HEK293T (cell line): ENCODE measurements around the gene MRPL12.

Experiments
- CTCF ChIA-PET: fragments of 350-600 bp; formaldehyde crosslinking; extraction: SDS; loops from one replicate; lab custom pipeline; 2021; ENCODE audit warnings: antibody characterized with exemption, inconsistent platforms; lab: Yijun Ruan, JAX
- POLR2A ChIA-PET: fragments of 350-600 bp; formaldehyde crosslinking; extraction: SDS; loops from one replicate; lab custom pipeline; 2020; ENCODE audit warnings: antibody characterized with exemption, inconsistent platforms; lab: Yijun Ruan, JAX
- DNase-seq: peaks from one replicate; pipeline ENCODE4 v3.0.0; 2012; ENCODE audit warnings: mixed read lengths; ENCODE audit errors: extremely low spot score
- ARNT ChIP-seq: fragments of 450-650 bp; IDR thresholded peaks from 2 replicates; pipeline ENCODE4 v1.6.1; 2017; ENCODE audit warnings: mild to moderate bottlenecking
- BHLHE40 ChIP-seq: fragments of 450-650 bp; IDR thresholded peaks from 2 replicates; pipeline ENCODE4 v1.6.1; 2016; ENCODE audit warnings: mild to moderate bottlenecking, moderate library complexity, borderline replicate concordance
- CTBP1 ChIP-seq: fragments of 450-650 bp; IDR thresholded peaks from 2 replicates; pipeline ENCODE4 v1.6.1; 2016; ENCODE audit warnings: borderline replicate concordance
- ELF4 ChIP-seq: fragments of 450-650 bp; IDR thresholded peaks from 2 replicates; pipeline ENCODE4 v1.6.1; 2017; ENCODE audit warnings: antibody characterized with exemption
- FOXA1 ChIP-seq: fragments of 450-650 bp; IDR thresholded peaks from 2 replicates; pipeline ENCODE4 v1.6.1; 2016; ENCODE audit warnings: mild to moderate bottlenecking
- FOXK2 ChIP-seq: fragments of 450-650 bp; IDR thresholded peaks from 2 replicates; pipeline ENCODE4 v1.6.1; 2016; ENCODE audit warnings: mild to moderate bottlenecking
- FOXM1 ChIP-seq: fragments of 450-650 bp; IDR thresholded peaks from 2 replicates; pipeline ENCODE4 v1.6.1; 2017; ENCODE audit warnings: mild to moderate bottlenecking, borderline replicate concordance
- HDGF ChIP-seq: fragments of 450-650 bp; IDR thresholded peaks from 2 replicates; pipeline ENCODE4 v1.6.1; 2017; ENCODE audit warnings: antibody characterized with exemption, borderline replicate concordance
- L3MBTL2 ChIP-seq: fragments of 450-650 bp; conservative IDR thresholded peaks from 2 replicates; pipeline ENCODE4 v1.6.1; 2016; ENCODE audit warnings: mild to moderate bottlenecking
- LEF1 ChIP-seq: fragments of 450-650 bp; IDR thresholded peaks from 2 replicates; pipeline ENCODE4 v1.6.1; 2017; ENCODE audit warnings: mild to moderate bottlenecking, borderline replicate concordance
- NFRKB ChIP-seq: fragments of 450-650 bp; IDR thresholded peaks from 2 replicates; pipeline ENCODE4 v1.6.1; 2016; ENCODE audit warnings: mild to moderate bottlenecking, moderate library complexity
- PKNOX1 ChIP-seq: fragments of 450-650 bp; IDR thresholded peaks from 2 replicates; pipeline ENCODE4 v1.6.1; 2016
- SP1 ChIP-seq: fragments of 450-650 bp; IDR thresholded peaks from 2 replicates; pipeline ENCODE4 v1.6.1; 2017
- SUZ12 ChIP-seq: fragments of 450-650 bp; IDR thresholded peaks from 2 replicates; pipeline ENCODE4 v1.6.1; 2016; ENCODE audit warnings: mild to moderate bottlenecking
- TARDBP ChIP-seq: fragments of 450-650 bp; IDR thresholded peaks from 2 replicates; pipeline ENCODE4 v1.6.1; 2016
- ZNF384 ChIP-seq: fragments of 450-650 bp; IDR thresholded peaks from 2 replicates; pipeline ENCODE4 v1.6.1; 2016

The MRPL12 gene

GRCh38 chr17:81694810-81695209 lies 8.4 kb upstream of the MRPL12 start:
- CTCF ChIA-PET, result no interaction called here
- DNase-seq, result no peak
- POLR2A ChIA-PET, result interaction anchor here (2.1 to 2.3 kb wide), 2 partner anchors 10 to 15 kb away, joined by 9 to 24 read pairs; partner anchors contain the start of genes ARL16 and HGS
- no peak for TF ChIP-seq FOXK2
- TF ChIP-seq FOXM1, result no peak
- TF ChIP-seq BHLHE40, result no peak

GRCh38 chr17:81695211-81695610 lies 8.0 kb upstream of the MRPL12 start:
- TF ChIP-seq BHLHE40 (no peak), ELF4 (no peak), FOXA1 (no peak), ZNF384 (no peak), FOXK2 (no peak)
- CTCF ChIA-PET, result no interaction called here
- POLR2A ChIA-PET, result interaction anchor here (2.1 to 2.3 kb wide), 2 partner anchors 11 to 14 kb away, joined by 9 to 24 read pairs; partner anchors contain the start of genes ARL16 and HGS
- DNase-seq, result no peak

- no peak for TF ChIP-seq SP1
- TF ChIP-seq L3MBTL2, result no peak
- no peak for TF ChIP-seq NFRKB
- TF ChIP-seq PKNOX1, result no peak
- no peak for TF ChIP-seq LEF1
- TF ChIP-seq FOXK2, result no peak
- TF ChIP-seq CTBP1, result no peak
- TF ChIP-seq FOXM1, result no peak
- ChIA-PET CTCF (interaction anchor here (0.5 kb wide), 1 partner anchor 947 kb away, joined by 3 read pairs; no protein-coding TSS in a partner anchor), POLR2A (interaction anchor here (2.1 to 2.3 kb wide), 2 partner anchors 11 to 14 kb away, joined by 9 to 24 read pairs; partner anchors contain the start of genes ARL16 and HGS)
- no peak for DNase-seq
Measured at GRCh38 chr17:81695801-81696200, 7.4 kb upstream of the MRPL12 start.

- DNase-seq, result no peak
- TF ChIP-seq FOXM1 (no peak), HDGF (no peak), SP1 (no peak), L3MBTL2 (no peak), SUZ12 (no peak), ARNT (no peak), LEF1 (no peak), FOXK2 (no peak), ELF4 (no peak), CTBP1 (no peak), FOXA1 (no peak), ZNF384 (no peak)
- CTCF ChIA-PET, result interaction anchor here (0.5 kb wide), 1 partner anchor 947 kb away, joined by 3 read pairs; no protein-coding TSS in a partner anchor
- POLR2A ChIA-PET, result interaction anchor here (2.1 to 2.3 kb wide), 2 partner anchors 12 to 13 kb away, joined by 9 to 24 read pairs; partner anchors contain the start of genes ARL16 and HGS
Measured at GRCh38 chr17:81696218-81696941, 6.8 kb upstream of the MRPL12 start.

GRCh38 chr17:81697261-81698044 lies 5.7 kb upstream of the MRPL12 start:
- DNase-seq, result no peak
- CTCF ChIA-PET, result interaction anchor here (0.7 kb wide), 1 partner anchor 98 kb away, joined by 4 read pairs; no protein-coding TSS in a partner anchor
- POLR2A ChIA-PET, result interaction anchor here (2.1 to 2.3 kb wide), 2 partner anchors 12 to 13 kb away, joined by 9 to 24 read pairs; partner anchors contain the start of genes ARL16 and HGS
- TF ChIP-seq CTBP1 (no peak), TARDBP (no peak), PKNOX1 (no peak)

GRCh38 chr17:81700353-81701287 lies 2.5 kb upstream of the MRPL12 start:
- no peak for DNase-seq
- ChIA-PET POLR2A (interaction anchor here (0.7 to 4.1 kb wide), 7 partner anchors 10 to 36 kb away, joined by 3 to 120 read pairs (median 12); partner anchors contain the start of genes ARL16, CCDC137, HGS and OXLD1), CTCF (interaction anchor here (1.2 kb wide), 1 partner anchor 25 kb away, joined by 3 read pairs; no protein-coding TSS in a partner anchor)
- TF ChIP-seq SUZ12, result no peak
- TF ChIP-seq FOXA1, result no peak
- no peak for TF ChIP-seq ARNT
- TF ChIP-seq TARDBP, result no peak
- TF ChIP-seq SP1, result no peak
- TF ChIP-seq ELF4, result no peak
- TF ChIP-seq ZNF384, result no peak
- no peak for TF ChIP-seq FOXK2
- no peak for TF ChIP-seq CTBP1
- TF ChIP-seq BHLHE40, result no peak
- TF ChIP-seq HDGF, result no peak
- no peak for TF ChIP-seq PKNOX1
- TF ChIP-seq LEF1, result no peak
- no peak for TF ChIP-seq FOXM1
- TF ChIP-seq L3MBTL2, result no peak
- no peak for TF ChIP-seq NFRKB
